Neural cell (in vitro differentiated cells): Measurements from ENCODE around the gene SEC16A. TPM values are rescaled to one million over a fixed set of nuclear protein-coding genes. Genes with fewer than 3 reads are reported as not detected.

Source experiments
- H2AFZ ChIP-seq: fragments of 200-600, 300-800 bp; sonication (generic), shearing (Covaris generic); 2 replicates; pipeline ENCODE4 v1.6.0; 2014; ENCODE audit warnings: low read depth, mild to moderate bottlenecking, antibody characterized with exemption, low read length, moderate library complexity
- H3F3A ChIP-seq: fragments of 200-600 bp; shearing (Covaris generic); 2 replicates; pipeline ENCODE4 v1.6.1; 2016; ENCODE audit warnings: mild to moderate bottlenecking, moderate library complexity, mixed read lengths, antibody characterized with exemption, low read length; ENCODE audit not compliant: insufficient read depth, poor library complexity, severe bottlenecking
- H3K27ac ChIP-seq: fragments of 200-600, 300-800 bp; sonication (generic), shearing (Covaris generic); 2 replicates; pipeline ENCODE4 v1.5.1; 2014; ENCODE audit warnings: mild to moderate bottlenecking, low read length, moderate library complexity
- H3K27me3 ChIP-seq: fragments of 300-800, 200-600 bp; sonication (generic), shearing (Covaris generic); 2 replicates; pipeline ENCODE4 v1.6.0; 2014; ENCODE audit warnings: mild to moderate bottlenecking, low read depth, low read length, moderate library complexity; ENCODE audit not compliant: insufficient read depth
- H3K36me3 ChIP-seq: fragments of 300-800, 200-600 bp; sonication (generic), shearing (Covaris generic); 2 replicates; pipeline ENCODE4 v1.5.1; 2014; ENCODE audit warnings: mild to moderate bottlenecking, antibody characterized with exemption, low read length, moderate library complexity; ENCODE audit not compliant: insufficient read depth
- H3K4me2 ChIP-seq: fragments of 300-800, 200-600 bp; sonication (generic), shearing (Covaris generic); 2 replicates; pipeline ENCODE4 v1.6.0; 2014; ENCODE audit warnings: mild to moderate bottlenecking, low read length
- H3K4me3 ChIP-seq: fragments of 300-800, 200-600 bp; sonication (generic), shearing (Covaris generic); 2 replicates; pipeline ENCODE4 v1.5.1; 2014; ENCODE audit warnings: mild to moderate bottlenecking, low read length, moderate library complexity
- H3K79me2 ChIP-seq: fragments of 200-600 bp; shearing (Covaris generic); replicated peaks from 2 replicates; pipeline ENCODE4 v1.6.0; 2014; ENCODE audit warnings: mild to moderate bottlenecking, low read length, moderate library complexity; ENCODE audit not compliant: insufficient read depth
- H3K9ac ChIP-seq: fragments of 300-800, 200-600 bp; sonication (generic), shearing (Covaris generic); 2 replicates; pipeline ENCODE4 v1.6.1; 2016; ENCODE audit warnings: mild to moderate bottlenecking, low read length, mixed read lengths
- H3K9me2 ChIP-seq: fragments of 200-600 bp; shearing (Covaris generic); 2 replicates; pipeline ENCODE4 v1.6.1; 2016; ENCODE audit warnings: mild to moderate bottlenecking, low read length, mixed read lengths; ENCODE audit not compliant: insufficient read depth
- H3K9me3 ChIP-seq: fragments of 200-600, 300-800 bp; sonication (generic), shearing (Covaris generic); 2 replicates; pipeline ENCODE4 v1.6.1; 2016; ENCODE audit warnings: mild to moderate bottlenecking, mixed run types, low read length, moderate library complexity, mixed read lengths
- H4K20me1 ChIP-seq: fragments of 200-600 bp; shearing (Covaris generic); 2 replicates; pipeline ENCODE4 v1.6.1; 2016; ENCODE audit warnings: mild to moderate bottlenecking, mixed run types; ENCODE audit not compliant: insufficient read depth
- CTCF ChIP-seq: fragments of 450-650 bp; IDR thresholded peaks from 2 replicates; pipeline ENCODE4 v1.5.1; 2014; ENCODE audit warnings: antibody characterized with exemption, mild to moderate bottlenecking, moderate library complexity; ENCODE audit not compliant: poor library complexity, severe bottlenecking
- EP300 ChIP-seq: fragments of 450-650 bp; conservative IDR thresholded peaks from 2 replicates; pipeline ENCODE4 v1.6.1; 2014; ENCODE audit warnings: antibody characterized with exemption, mild to moderate bottlenecking, moderate library complexity; ENCODE audit not compliant: poor library complexity, severe bottlenecking
- EZH2 ChIP-seq: fragments of 200-600, 300-800 bp; shearing (Covaris generic), sonication (generic); IDR thresholded peaks from 2 replicates; pipeline ENCODE4 v1.6.1; 2014; ENCODE audit warnings: antibody characterized with exemption, low read length, borderline replicate concordance, mild to moderate bottlenecking; ENCODE audit not compliant: insufficient read depth, poor library complexity, severe bottlenecking
- MXI1 ChIP-seq: fragments of 450-650 bp; conservative IDR thresholded peaks from 2 replicates; pipeline ENCODE4 v1.6.1; 2014; ENCODE audit warnings: antibody characterized with exemption, mild to moderate bottlenecking; ENCODE audit not compliant: poor library complexity, severe bottlenecking
- POLR2AphosphoS5 ChIP-seq: IDR thresholded peaks from 2 replicates; pipeline ENCODE4 v1.6.1; 2012
- RAD21 ChIP-seq: fragments of 450-650 bp; conservative IDR thresholded peaks from 2 replicates; pipeline ENCODE4 v1.6.1; 2014; ENCODE audit warnings: antibody characterized with exemption, mild to moderate bottlenecking, moderate library complexity
- REST ChIP-seq: IDR thresholded peaks from 2 replicates; pipeline ENCODE4 v1.6.1; 2012; ENCODE audit warnings: borderline replicate concordance
- SMC3 ChIP-seq: fragments of 450-650 bp; conservative IDR thresholded peaks from 2 replicates; pipeline ENCODE4 v1.6.1; 2014; ENCODE audit warnings: antibody characterized with exemption, mild to moderate bottlenecking, moderate library complexity; ENCODE audit not compliant: poor library complexity
- TAF1 ChIP-seq: IDR thresholded peaks from 2 replicates; pipeline ENCODE4 v1.6.1; 2012; ENCODE audit warnings: low read depth
- polyA plus RNA-seq: library from polyadenylated mRNA; depleted of rRNA; stranded (reverse); fragments of >200 nt; gene quantifications from 2 replicates; pipeline ENCODE4 v1.2.3, GENCODE V29; 2014

SEC16A gene
- polyA plus RNA-seq, 1 donor from 2014 or later = 15.4 TPM

GRCh38 chr9:136463578-136463977 lies 19.3 kb downstream of the SEC16A start:
- Histone ChIP-seq H2AFZ (no peak overlapping the region), H3K9me3 (no peaks in the 10 kb centered on the region), H3K9me2 (no peaks in the 10 kb centered on the region), H3K9ac (no peak overlapping the region), H4K20me1 (no peaks in the 10 kb centered on the region), H3K36me3 (peaks cover 4% of the 10 kb centered on the region), H3F3A (no peaks in the 10 kb centered on the region), H3K27ac (no peak overlapping the region), H3K4me2 (no peak overlapping the region), H3K4me3 (no peak overlapping the region), H3K27me3 (no peaks in the 10 kb centered on the region), H3K79me2 (no peaks in the 10 kb centered on the region)
- TF ChIP-seq SMC3 (no peak), TAF1 (no peak), CTCF (no peak), REST (no peak), EZH2 (no peak), POLR2AphosphoS5 (no peak), RAD21 (no peak), EP300 (no peak), MXI1 (no peak)

- no peaks in the 10 kb centered on the region for H3K9me3 ChIP-seq
- H3K9me2 ChIP-seq = no peaks in the 10 kb centered on the region
- H3F3A ChIP-seq = no peaks in the 10 kb centered on the region
- no peak overlapping the region for H3K9ac ChIP-seq
- no peaks in the 10 kb centered on the region for H3K79me2 ChIP-seq
- TF ChIP-seq REST = no peak
- no peak for TF ChIP-seq CTCF
- TF ChIP-seq SMC3 = no peak
- TF ChIP-seq TAF1 = no peak
- TF ChIP-seq POLR2AphosphoS5 = no peak
- no peak for TF ChIP-seq RAD21
- no peak for TF ChIP-seq EP300
- TF ChIP-seq EZH2 = no peak
- TF ChIP-seq MXI1 = no peak
- no peak overlapping the region for H2AFZ ChIP-seq
- H3K4me2 ChIP-seq = no peak overlapping the region
- H3K27me3 ChIP-seq = no peaks in the 10 kb centered on the region
- H4K20me1 ChIP-seq = no peaks in the 10 kb centered on the region
- no peak overlapping the region for H3K27ac ChIP-seq
- H3K4me3 ChIP-seq = no peak overlapping the region
- peaks cover under 1% of the 10 kb centered on the region for H3K36me3 ChIP-seq
Observed at GRCh38 chr9:136462664-136463063, 20.2 kb downstream of the SEC16A start.
